Ishikawa (cell line): ENCODE results near the gene CFAP20DC.

Experiments
- CEBPB ChIP-seq: IDR thresholded peaks from 2 replicates; pipeline ENCODE4 v1.6.1; 2012
- CREB1 ChIP-seq: IDR thresholded peaks from 2 replicates; pipeline ENCODE4 v1.6.1; 2012; ENCODE audit warnings: low read depth
- NFIC ChIP-seq: IDR thresholded peaks from 2 replicates; pipeline ENCODE4 v1.6.1; 2012
- TAF1 ChIP-seq: IDR thresholded peaks from 2 replicates; pipeline ENCODE4 v1.6.1; 2012; ENCODE audit warnings: low read depth, mild to moderate bottlenecking
- YY1 ChIP-seq: IDR thresholded peaks from 2 replicates; pipeline ENCODE4 v1.6.1; 2012; ENCODE audit warnings: low read depth

- no peak for TF ChIP-seq YY1
- TF ChIP-seq CREB1, result no peak
- TF ChIP-seq TAF1, result no peak
- no peak for TF ChIP-seq CEBPB
- TF ChIP-seq NFIC, result no peak
These were observed 32.8 kb downstream of the CFAP20DC start for GRCh38 chr3:59016930-59017616.
